Measurements from ENCODE around the gene SPPL3. TPM values are rescaled to one million over a fixed set of nuclear protein-coding genes. Genes with fewer than 3 reads are reported as not detected.

The SPPL3 gene
- total and polyA plus RNA-seq, 2 experiments from 2014 or later = 20.0 to 67.3 TPM

GRCh38 chr12:120944645-120945217, 40.6 kb upstream of the SPPL3 start:
- Histone ChIP-seq H3K27me3 (no peaks in the 10 kb centered on the region), H3K36me3 (replicated peaks; ENCODE audit: insufficient read depth, low read depth) (no peaks in the 10 kb centered on the region), H3K9me3 (ENCODE audit: low read depth) (no peaks in the 10 kb centered on the region), H4K20me1 (ENCODE audit: insufficient read depth, poor library complexity, severe bottlenecking) (no peaks in the 10 kb centered on the region), H2AFZ (no peak overlapping the region), H3K27ac (no peak overlapping the region), H3K4me3 (no peak overlapping the region), H3K9me2 (replicated peaks; ENCODE audit: insufficient read depth) (no peaks in the 10 kb centered on the region), H3K4me2 (no peak overlapping the region), H3K79me2 (no peaks in the 10 kb centered on the region), H3K4me1 (ENCODE audit: insufficient read depth) (no peaks in the 10 kb centered on the region)
- TF ChIP-seq CTCF (IDR thresholded peaks at IDR 0.05; ENCODE audit: poor library complexity) (peak; percentile 56), EZH2 (IDR thresholded peaks at IDR 0.05; ENCODE audit: borderline replicate concordance) (no peak)
- DNase-seq (ENCODE audit: low spot score) = peak; percentile 68
- 42% methylated on average over 8 of the region's 9 CpGs for WGBS (ENCODE audit: low lambda C conversion rate, missing lambda C conversion rate)

- Histone ChIP-seq H3K4me1 (ENCODE audit: insufficient read depth) (no peaks in the 10 kb centered on the region), H3K27me3 (no peaks in the 10 kb centered on the region), H2AFZ (no peak overlapping the region), H3K4me2 (no peak overlapping the region), H4K20me1 (ENCODE audit: insufficient read depth, poor library complexity, severe bottlenecking) (no peaks in the 10 kb centered on the region), H3K79me2 (no peaks in the 10 kb centered on the region), H3K27ac (no peak overlapping the region), H3K9me2 (replicated peaks; ENCODE audit: insufficient read depth) (no peaks in the 10 kb centered on the region), H3K9me3 (ENCODE audit: low read depth) (no peaks in the 10 kb centered on the region), H3K36me3 (replicated peaks; ENCODE audit: insufficient read depth, low read depth) (no peaks in the 10 kb centered on the region), H3K4me3 (no peak overlapping the region)
- no peak for TF ChIP-seq CTCF (IDR thresholded peaks at IDR 0.05; ENCODE audit: poor library complexity)
- DNase-seq (ENCODE audit: low spot score) = no peak
- WGBS (ENCODE audit: low lambda C conversion rate, missing lambda C conversion rate) = 95% methylated on average over 3 of the region's 3 CpGs
Observed at GRCh38 chr12:120943482-120943881, 39.3 kb upstream of the SPPL3 start.

GRCh38 chr12:120941846-120942405, 37.8 kb upstream of the SPPL3 start:
- no peak for DNase-seq (ENCODE audit: low spot score)
- Histone ChIP-seq H2AFZ (no peak overlapping the region), H3K36me3 (replicated peaks; ENCODE audit: insufficient read depth, low read depth) (no peaks in the 10 kb centered on the region), H3K79me2 (no peaks in the 10 kb centered on the region), H4K20me1 (ENCODE audit: insufficient read depth, poor library complexity, severe bottlenecking) (no peaks in the 10 kb centered on the region), H3K4me1 (ENCODE audit: insufficient read depth) (no peaks in the 10 kb centered on the region), H3K9me3 (ENCODE audit: low read depth) (no peaks in the 10 kb centered on the region), H3K9me2 (replicated peaks; ENCODE audit: insufficient read depth) (no peaks in the 10 kb centered on the region), H3K27me3 (no peaks in the 10 kb centered on the region), H3K4me3 (no peak overlapping the region), H3K4me2 (no peak overlapping the region), H3K27ac (no peak overlapping the region)
- 74% methylated on average over 3 of the region's 3 CpGs for WGBS (ENCODE audit: low lambda C conversion rate, missing lambda C conversion rate)
- no peak for TF ChIP-seq CTCF (IDR thresholded peaks at IDR 0.05; ENCODE audit: poor library complexity)
- no peak for TF ChIP-seq EZH2 (IDR thresholded peaks at IDR 0.05; ENCODE audit: borderline replicate concordance)
- TF ChIP-seq EZH2phosphoT487 (IDR thresholded peaks at IDR 0.05; ENCODE audit: low read depth, severe bottlenecking, unreplicated experiment) = no peak

- H3K4me1 ChIP-seq (ENCODE audit: insufficient read depth) = no peaks in the 10 kb centered on the region
- H4K20me1 ChIP-seq (ENCODE audit: insufficient read depth, poor library complexity, severe bottlenecking) = no peaks in the 10 kb centered on the region
- H3K9me2 ChIP-seq (replicated peaks; ENCODE audit: insufficient read depth) = no peaks in the 10 kb centered on the region
- TF ChIP-seq CTCF (IDR thresholded peaks at IDR 0.05; ENCODE audit: poor library complexity) = no peak
- no peak for TF ChIP-seq EZH2 (IDR thresholded peaks at IDR 0.05; ENCODE audit: borderline replicate concordance)
- no peak for TF ChIP-seq EZH2phosphoT487 (IDR thresholded peaks at IDR 0.05; ENCODE audit: low read depth, severe bottlenecking, unreplicated experiment)
- H3K79me2 ChIP-seq = no peaks in the 10 kb centered on the region
- no peak overlapping the region for H3K27ac ChIP-seq
- H3K4me2 ChIP-seq = no peak overlapping the region
- H3K36me3 ChIP-seq (replicated peaks; ENCODE audit: insufficient read depth, low read depth) = no peaks in the 10 kb centered on the region
- no peak overlapping the region for H2AFZ ChIP-seq
- DNase-seq (ENCODE audit: low spot score) = no peak
- WGBS (ENCODE audit: low lambda C conversion rate, missing lambda C conversion rate) = 95% methylated on average over 4 of the region's 4 CpGs
- no peak overlapping the region for H3K4me3 ChIP-seq
- H3K9me3 ChIP-seq (ENCODE audit: low read depth) = no peaks in the 10 kb centered on the region
- no peaks in the 10 kb centered on the region for H3K27me3 ChIP-seq
Observed at GRCh38 chr12:120941412-120941811, 37.3 kb upstream of the SPPL3 start.

All from hepatocyte (in vitro differentiated cells).